ENCODE results near the gene HBA1. TPM values are rescaled to one million over a fixed set of nuclear protein-coding genes. Genes with fewer than 3 reads are reported as not detected.

Gene HBA1
- total and polyA plus RNA-seq, 2 of the 8 experiments (the other 6 are each of a cell fraction or from before 2014, with no cell fraction given): 2.3 TPM

DNA sequence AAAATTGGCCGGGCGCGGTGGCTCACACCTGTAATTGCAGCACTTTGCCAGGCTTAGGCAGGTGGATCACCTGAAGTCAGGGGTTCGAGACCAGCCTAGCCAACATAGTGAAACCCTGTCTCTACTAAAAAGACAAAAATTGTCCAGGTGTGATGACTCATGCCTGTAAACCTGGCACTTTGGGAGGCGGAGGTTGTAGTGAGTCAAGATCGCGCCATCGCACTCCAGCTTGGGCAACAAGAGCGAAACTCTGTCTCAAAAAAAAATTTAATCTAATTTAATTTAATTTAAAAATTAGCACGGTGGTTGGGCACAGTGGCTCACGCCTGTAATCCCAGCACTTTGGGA is 2.2 kb downstream of the HBA1 start (continued):
- no peak for TF ChIP-seq SUZ12 (IDR thresholded peaks at IDR 0.05; ENCODE audit: low read length)
- TF ChIP-seq, protein P1, sequence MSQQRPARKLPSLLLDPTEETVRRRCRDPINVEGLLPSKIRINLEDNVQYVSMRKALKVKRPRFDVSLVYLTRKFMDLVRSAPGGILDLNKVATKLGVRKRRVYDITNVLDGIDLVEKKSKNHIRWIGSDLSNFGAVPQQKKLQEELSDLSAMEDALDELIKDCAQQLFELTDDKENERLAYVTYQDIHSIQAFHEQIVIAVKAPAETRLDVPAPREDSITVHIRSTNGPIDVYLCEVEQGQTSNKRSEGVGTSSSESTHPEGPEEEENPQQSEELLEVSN (IDR thresholded peaks at IDR 0.05): no peak
- no peak for TF ChIP-seq POLR2A (IDR thresholded peaks at IDR 0.05; ENCODE audit: control extremely low read depth in 1 of 2, low read depth in 2 of 2, low read length in 2 of 2)
